WTC11 (cell line): ENCODE results near the gene ZBTB20. TPM values are rescaled to one million over a fixed set of nuclear protein-coding genes. Genes with fewer than 3 reads are reported as not detected.

Experiments used
- ATAC-seq: fragments of 200-7000 bp; cut with Tn5 transposase; 2 replicates; pipeline ENCODE4 v1.10.0; 2021; ENCODE audit warnings: mild to moderate bottlenecking, moderate library complexity
- CTCF ChIA-PET: fragments of 300-600 bp; sonication (Branson Sonifier 250); formaldehyde crosslinking; loops from one replicate; lab custom pipeline; 2021; ENCODE audit warnings: antibody characterized with exemption; lab: Charles Lee
- POLR2A ChIA-PET: fragments of 350-600 bp; sonication (Branson Sonifier 250); formaldehyde crosslinking; loops from one replicate; lab custom pipeline; 2021; ENCODE audit warnings: antibody characterized with exemption; lab: Charles Lee
- DNase-seq: peaks from one replicate; pipeline ENCODE4 v3.0.0; 2021; ENCODE audit warnings: low spot score
- H3K27ac Mint-ChIP-seq: 2 replicates; pipeline ENCODE4 v1.8.0; 2021; ENCODE audit warnings: mixed read lengths
- H3K27me3 Mint-ChIP-seq: 2 replicates; pipeline ENCODE4 v1.8.0; 2021; ENCODE audit warnings: low read depth, mild to moderate bottlenecking, moderate library complexity, mixed read lengths
- H3K36me3 Mint-ChIP-seq: 2 replicates; pipeline ENCODE4 v1.8.0; 2021; ENCODE audit warnings: mixed read lengths
- H3K4me1 Mint-ChIP-seq: 2 replicates; pipeline ENCODE4 v1.8.0; 2022; ENCODE audit warnings: mixed read lengths
- H3K4me3 Mint-ChIP-seq: 2 replicates; pipeline ENCODE4 v1.8.0; 2021; ENCODE audit warnings: mild to moderate bottlenecking, moderate library complexity, mixed read lengths
- H3K9me3 Mint-ChIP-seq: 2 replicates; pipeline ENCODE4 v1.8.0; 2021; ENCODE audit warnings: mixed read lengths
- ATF1 ChIP-seq: sonication (generic); formaldehyde crosslinking; IDR thresholded peaks from 2 replicates; pipeline ENCODE4 v1.8.1; 2023; ENCODE audit warnings: mild to moderate bottlenecking, moderate library complexity, missing genetic modification reagents
- CREB1 ChIP-seq: sonication (generic); formaldehyde crosslinking; IDR thresholded peaks from 2 replicates; pipeline ENCODE4 v1.8.0; 2023; ENCODE audit warnings: mild to moderate bottlenecking, missing genetic modification reagents
- ELF4 ChIP-seq: sonication (generic); formaldehyde crosslinking; IDR thresholded peaks from 2 replicates; pipeline ENCODE4 v1.8.1; 2022; ENCODE audit warnings: low read depth, mild to moderate bottlenecking, moderate library complexity, missing genetic modification reagents
- GABPB1 ChIP-seq: sonication (generic); formaldehyde crosslinking; IDR thresholded peaks from 2 replicates; pipeline ENCODE4 v1.8.1; 2023; ENCODE audit warnings: mild to moderate bottlenecking, missing genetic modification reagents
- GTF2I ChIP-seq: fragments of 250-450 bp; sonication (Bioruptor Pico); conservative IDR thresholded peaks from 2 replicates; pipeline ENCODE4 v1.4.0; 2021; ENCODE audit warnings: mild to moderate bottlenecking
- JUN ChIP-seq: sonication (generic); formaldehyde crosslinking; IDR thresholded peaks from 2 replicates; pipeline ENCODE4 v1.8.0; 2023; ENCODE audit warnings: mild to moderate bottlenecking, missing genetic modification reagents
- MXD4 ChIP-seq: fragments of 250-450 bp; sonication (Bioruptor Pico); IDR thresholded peaks from 2 replicates; pipeline ENCODE4 v1.8.0; 2021; ENCODE audit warnings: mild to moderate bottlenecking, moderate library complexity, borderline replicate concordance
- MYBL2 ChIP-seq: sonication (generic); formaldehyde crosslinking; IDR thresholded peaks from 2 replicates; pipeline ENCODE4 v1.8.1; 2023; ENCODE audit warnings: mild to moderate bottlenecking, moderate library complexity, missing genetic modification reagents
- NR1H2 ChIP-seq: sonication (generic); formaldehyde crosslinking; IDR thresholded peaks from 2 replicates; pipeline ENCODE4 v1.9.0; 2021; ENCODE audit warnings: mild to moderate bottlenecking, moderate library complexity, missing genetic modification reagents
- ZNF121 ChIP-seq: sonication (generic); formaldehyde crosslinking; IDR thresholded peaks from 2 replicates; pipeline ENCODE4 v1.8.0; 2023; ENCODE audit warnings: missing genetic modification reagents
- ZNF396 ChIP-seq: fragments of 250-450 bp; sonication (Bioruptor Pico); IDR thresholded peaks from 2 replicates; pipeline ENCODE4 v1.8.0; 2021; ENCODE audit warnings: mild to moderate bottlenecking, moderate library complexity, borderline replicate concordance
- total RNA-seq: library from RNA; stranded (reverse); gene quantifications from 3 replicates; pipeline ENCODE4 v1.2.3, GENCODE V29; 2021
- TF ChIP-seq, protein P1 (sequence below): sonication (generic); formaldehyde crosslinking; IDR thresholded peaks from 2 replicates; pipeline ENCODE4 v1.8.1; 2023; ENCODE audit warnings: mild to moderate bottlenecking, moderate library complexity, missing genetic modification reagents
- TF ChIP-seq, protein P2 (sequence below): sonication (generic); formaldehyde crosslinking; IDR thresholded peaks from 2 replicates; pipeline ENCODE4 v1.8.1; 2023; ENCODE audit warnings: mild to moderate bottlenecking, missing genetic modification reagents, moderate library complexity
- TF ChIP-seq, protein P3 (sequence below): sonication (generic); formaldehyde crosslinking; IDR thresholded peaks from 2 replicates; pipeline ENCODE4 v1.8.1; 2023; ENCODE audit warnings: mild to moderate bottlenecking, missing genetic modification reagents, borderline replicate concordance
- TF ChIP-seq, protein P4 (sequence below): sonication (generic); formaldehyde crosslinking; IDR thresholded peaks from 2 replicates; pipeline ENCODE4 v1.8.1; 2022; ENCODE audit warnings: mild to moderate bottlenecking, missing genetic modification reagents, moderate library complexity, borderline replicate concordance
- TF ChIP-seq, protein P5 (sequence below): fragments of 250-450 bp; sonication (Bioruptor Pico); IDR thresholded peaks from 2 replicates; pipeline ENCODE4 v1.9.0; 2021; ENCODE audit warnings: moderate library complexity, mild to moderate bottlenecking, inconsistent platforms, borderline replicate concordance
- TF ChIP-seq, protein P6 (sequence below): sonication (generic); formaldehyde crosslinking; IDR thresholded peaks from 2 replicates; pipeline ENCODE4 v1.8.0; 2022; ENCODE audit warnings: mild to moderate bottlenecking, missing genetic modification reagents
- TF ChIP-seq, protein P7 (sequence below): sonication (generic); formaldehyde crosslinking; IDR thresholded peaks from 2 replicates; pipeline ENCODE4 v1.8.0; 2022; ENCODE audit warnings: mild to moderate bottlenecking, missing genetic modification reagents

Gene ZBTB20
- total RNA-seq, 1 experiment from 2014 or later = 1.5 TPM

DNA sequence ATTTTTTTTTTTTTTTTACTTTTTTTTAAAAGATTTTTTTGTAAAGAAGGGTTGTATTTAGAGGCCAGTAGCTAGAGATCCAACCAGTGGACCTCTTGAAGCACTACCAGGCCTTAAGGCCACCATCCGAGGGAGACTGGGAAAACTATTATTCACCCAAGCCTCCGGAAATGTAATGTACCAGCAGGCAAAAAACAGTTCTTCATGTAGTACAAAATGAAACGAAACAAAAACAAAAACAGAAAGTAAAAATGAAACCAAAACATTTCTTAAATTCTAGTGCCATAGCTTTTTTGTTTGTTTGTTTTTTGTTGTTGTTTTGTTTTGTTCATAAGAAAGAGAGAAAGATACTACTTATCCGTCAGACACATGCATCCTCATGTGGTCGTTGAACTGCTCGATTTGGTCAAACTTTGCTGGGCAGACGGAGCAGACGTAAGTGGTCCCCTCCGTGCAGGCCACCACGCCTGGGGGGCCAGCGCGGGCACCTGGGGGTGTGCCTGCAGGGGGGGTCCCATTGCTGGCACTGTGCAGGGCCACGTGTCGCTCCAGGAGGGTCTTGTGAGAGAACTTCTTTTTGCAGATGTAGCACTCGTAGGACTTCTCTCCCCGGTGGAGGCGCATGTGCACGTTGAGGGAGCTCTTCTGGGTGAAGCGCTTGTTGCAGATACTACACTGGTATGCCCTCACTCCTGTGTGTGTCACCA, 808.3 kb downstream of the ZBTB20 start:
- ATAC-seq (no peak), DNase-seq (no peak)
- H3K9me3 Mint-ChIP-seq = no peaks in the 10 kb centered on the region
- CTCF ChIA-PET = no interaction called here
- POLR2A ChIA-PET = no interaction called here
- TF ChIP-seq, protein P1, sequence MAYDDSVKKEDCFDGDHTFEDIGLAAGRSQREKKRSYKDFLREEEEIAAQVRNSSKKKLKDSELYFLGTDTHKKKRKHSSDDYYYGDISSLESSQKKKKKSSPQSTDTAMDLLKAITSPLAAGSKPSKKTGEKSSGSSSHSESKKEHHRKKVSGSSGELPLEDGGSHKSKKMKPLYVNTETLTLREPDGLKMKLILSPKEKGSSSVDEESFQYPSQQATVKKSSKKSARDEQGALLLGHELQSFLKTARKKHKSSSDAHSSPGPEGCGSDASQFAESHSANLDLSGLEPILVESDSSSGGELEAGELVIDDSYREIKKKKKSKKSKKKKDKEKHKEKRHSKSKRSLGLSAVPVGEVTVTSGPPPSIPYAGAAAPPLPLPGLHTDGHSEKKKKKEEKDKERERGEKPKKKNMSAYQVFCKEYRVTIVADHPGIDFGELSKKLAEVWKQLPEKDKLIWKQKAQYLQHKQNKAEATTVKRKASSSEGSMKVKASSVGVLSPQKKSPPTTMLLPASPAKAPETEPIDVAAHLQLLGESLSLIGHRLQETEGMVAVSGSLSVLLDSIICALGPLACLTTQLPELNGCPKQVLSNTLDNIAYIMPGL = no peak
- TF ChIP-seq, protein P2, sequence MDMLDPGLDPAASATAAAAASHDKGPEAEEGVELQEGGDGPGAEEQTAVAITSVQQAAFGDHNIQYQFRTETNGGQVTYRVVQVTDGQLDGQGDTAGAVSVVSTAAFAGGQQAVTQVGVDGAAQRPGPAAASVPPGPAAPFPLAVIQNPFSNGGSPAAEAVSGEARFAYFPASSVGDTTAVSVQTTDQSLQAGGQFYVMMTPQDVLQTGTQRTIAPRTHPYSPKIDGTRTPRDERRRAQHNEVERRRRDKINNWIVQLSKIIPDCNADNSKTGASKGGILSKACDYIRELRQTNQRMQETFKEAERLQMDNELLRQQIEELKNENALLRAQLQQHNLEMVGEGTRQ = no peak
- TF ChIP-seq ELF4 (no peak), MYBL2 (CRISPR knock-in tag) (no peak)
- H3K27ac Mint-ChIP-seq = no peak overlapping the region
- no peaks in the 10 kb centered on the region for H3K27me3 Mint-ChIP-seq
- H3K4me1 Mint-ChIP-seq = peaks cover 33% of the 10 kb centered on the region
- H3K36me3 Mint-ChIP-seq = no peaks in the 10 kb centered on the region
- no peak overlapping the region for H3K4me3 Mint-ChIP-seq

DNA sequence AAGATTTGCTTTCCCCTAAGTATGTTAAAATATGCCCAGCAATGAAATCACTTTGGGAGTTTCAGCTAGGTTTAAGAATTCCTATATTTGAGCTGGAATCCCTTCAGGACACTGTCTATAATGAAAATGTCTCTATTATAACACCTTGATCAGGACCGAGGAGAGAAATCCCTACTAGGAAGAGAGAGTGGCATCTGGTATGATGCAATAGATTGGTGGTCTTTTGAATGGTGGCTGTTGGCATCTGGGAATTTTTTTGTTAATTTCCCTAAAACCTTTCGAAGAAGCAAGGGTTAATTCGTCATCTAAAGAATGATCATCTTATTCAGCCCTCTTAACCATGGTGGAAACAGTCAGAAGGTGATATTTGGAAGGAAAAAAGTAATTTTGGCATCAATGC, 810.2 kb downstream of the ZBTB20 start:
- H3K4me3 Mint-ChIP-seq = no peak overlapping the region
- TF ChIP-seq, protein P3, sequence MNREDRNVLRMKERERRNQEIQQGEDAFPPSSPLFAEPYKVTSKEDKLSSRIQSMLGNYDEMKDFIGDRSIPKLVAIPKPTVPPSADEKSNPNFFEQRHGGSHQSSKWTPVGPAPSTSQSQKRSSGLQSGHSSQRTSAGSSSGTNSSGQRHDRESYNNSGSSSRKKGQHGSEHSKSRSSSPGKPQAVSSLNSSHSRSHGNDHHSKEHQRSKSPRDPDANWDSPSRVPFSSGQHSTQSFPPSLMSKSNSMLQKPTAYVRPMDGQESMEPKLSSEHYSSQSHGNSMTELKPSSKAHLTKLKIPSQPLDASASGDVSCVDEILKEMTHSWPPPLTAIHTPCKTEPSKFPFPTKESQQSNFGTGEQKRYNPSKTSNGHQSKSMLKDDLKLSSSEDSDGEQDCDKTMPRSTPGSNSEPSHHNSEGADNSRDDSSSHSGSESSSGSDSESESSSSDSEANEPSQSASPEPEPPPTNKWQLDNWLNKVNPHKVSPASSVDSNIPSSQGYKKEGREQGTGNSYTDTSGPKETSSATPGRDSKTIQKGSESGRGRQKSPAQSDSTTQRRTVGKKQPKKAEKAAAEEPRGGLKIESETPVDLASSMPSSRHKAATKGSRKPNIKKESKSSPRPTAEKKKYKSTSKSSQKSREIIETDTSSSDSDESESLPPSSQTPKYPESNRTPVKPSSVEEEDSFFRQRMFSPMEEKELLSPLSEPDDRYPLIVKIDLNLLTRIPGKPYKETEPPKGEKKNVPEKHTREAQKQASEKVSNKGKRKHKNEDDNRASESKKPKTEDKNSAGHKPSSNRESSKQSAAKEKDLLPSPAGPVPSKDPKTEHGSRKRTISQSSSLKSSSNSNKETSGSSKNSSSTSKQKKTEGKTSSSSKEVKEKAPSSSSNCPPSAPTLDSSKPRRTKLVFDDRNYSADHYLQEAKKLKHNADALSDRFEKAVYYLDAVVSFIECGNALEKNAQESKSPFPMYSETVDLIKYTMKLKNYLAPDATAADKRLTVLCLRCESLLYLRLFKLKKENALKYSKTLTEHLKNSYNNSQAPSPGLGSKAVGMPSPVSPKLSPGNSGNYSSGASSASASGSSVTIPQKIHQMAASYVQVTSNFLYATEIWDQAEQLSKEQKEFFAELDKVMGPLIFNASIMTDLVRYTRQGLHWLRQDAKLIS (CRISPR knock-in tag) = no peak
- TF ChIP-seq MXD4 (CRISPR knock-in tag) = no peak
- TF ChIP-seq, all 79 proteins: peak for 0
- ChIA-PET CTCF (interaction anchor here (0.6 to 2.0 kb wide), 4 partner anchors 21 to 225 kb away, joined by 3 to 4 read pairs (median 4); no protein-coding TSS in a partner anchor), POLR2A (no interaction called here)
- no peak overlapping the region for H3K27ac Mint-ChIP-seq
- peaks cover 8% of the 10 kb centered on the region for H3K36me3 Mint-ChIP-seq
- peaks cover 4% of the 10 kb centered on the region; the same call in 1 of the 2 replicates for H3K9me3 Mint-ChIP-seq
- H3K4me1 Mint-ChIP-seq = peaks cover 48% of the 10 kb centered on the region
- DNase-seq (no peak), ATAC-seq (no peak)
- no peaks in the 10 kb centered on the region for H3K27me3 Mint-ChIP-seq

DNA sequence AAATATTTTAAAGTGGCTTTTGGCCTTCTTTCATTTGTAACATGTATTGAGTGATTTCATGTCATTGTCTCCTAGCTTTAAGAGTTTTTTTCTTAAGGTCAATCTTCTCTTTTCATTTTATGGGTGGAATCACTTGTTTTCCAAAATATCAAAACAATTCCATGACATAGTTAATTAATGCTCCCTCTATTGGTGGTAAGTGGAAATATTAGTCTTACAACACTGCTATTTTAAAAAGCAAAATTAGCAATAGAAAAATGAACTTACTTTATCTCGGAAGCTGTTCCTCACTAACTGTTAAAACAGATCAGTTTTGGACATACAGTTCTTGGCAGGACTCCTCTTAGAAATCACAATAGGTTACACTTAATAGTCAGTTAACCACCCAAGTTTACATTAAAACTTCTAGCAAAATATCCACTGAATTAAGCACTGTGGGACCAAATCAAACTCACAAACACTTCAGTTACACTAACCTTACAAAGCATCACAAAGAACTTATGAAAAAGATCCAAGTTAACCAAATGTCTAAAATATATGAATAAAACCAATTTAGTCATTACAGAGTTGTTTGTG, 810.9 kb downstream of the ZBTB20 start:
- H3K27ac Mint-ChIP-seq = no peak overlapping the region
- H3K9me3 Mint-ChIP-seq = peaks cover 10% of the 10 kb centered on the region; the same call in 1 of the 2 replicates
- no peak for ATAC-seq
- ChIA-PET POLR2A (no interaction called here), CTCF (interaction anchor here (0.6 to 2.0 kb wide), 6 partner anchors 22 to 224 kb away, joined by 3 to 4 read pairs (median 4); no protein-coding TSS in a partner anchor)
- peaks cover 11% of the 10 kb centered on the region for H3K36me3 Mint-ChIP-seq
- H3K4me3 Mint-ChIP-seq = no peak overlapping the region
- peaks cover 3% of the 10 kb centered on the region; the same call in 1 of the 2 replicates for H3K27me3 Mint-ChIP-seq
- peaks cover 48% of the 10 kb centered on the region for H3K4me1 Mint-ChIP-seq
- no peak for DNase-seq
- TF ChIP-seq, protein P4, sequence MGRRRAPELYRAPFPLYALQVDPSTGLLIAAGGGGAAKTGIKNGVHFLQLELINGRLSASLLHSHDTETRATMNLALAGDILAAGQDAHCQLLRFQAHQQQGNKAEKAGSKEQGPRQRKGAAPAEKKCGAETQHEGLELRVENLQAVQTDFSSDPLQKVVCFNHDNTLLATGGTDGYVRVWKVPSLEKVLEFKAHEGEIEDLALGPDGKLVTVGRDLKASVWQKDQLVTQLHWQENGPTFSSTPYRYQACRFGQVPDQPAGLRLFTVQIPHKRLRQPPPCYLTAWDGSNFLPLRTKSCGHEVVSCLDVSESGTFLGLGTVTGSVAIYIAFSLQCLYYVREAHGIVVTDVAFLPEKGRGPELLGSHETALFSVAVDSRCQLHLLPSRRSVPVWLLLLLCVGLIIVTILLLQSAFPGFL (CRISPR knock-in tag) = no peak
- TF ChIP-seq ATF1 (CRISPR knock-in tag) (no peak), GTF2I (CRISPR knock-in tag) (no peak), ZNF396 (CRISPR knock-in tag) (no peak), NR1H2 (no peak), GABPB1 (CRISPR knock-in tag) (no peak), JUN (CRISPR knock-in tag) (no peak), ZNF121 (CRISPR knock-in tag) (no peak), CREB1 (CRISPR knock-in tag) (no peak), ELF4 (no peak)
- TF ChIP-seq, protein P5, sequence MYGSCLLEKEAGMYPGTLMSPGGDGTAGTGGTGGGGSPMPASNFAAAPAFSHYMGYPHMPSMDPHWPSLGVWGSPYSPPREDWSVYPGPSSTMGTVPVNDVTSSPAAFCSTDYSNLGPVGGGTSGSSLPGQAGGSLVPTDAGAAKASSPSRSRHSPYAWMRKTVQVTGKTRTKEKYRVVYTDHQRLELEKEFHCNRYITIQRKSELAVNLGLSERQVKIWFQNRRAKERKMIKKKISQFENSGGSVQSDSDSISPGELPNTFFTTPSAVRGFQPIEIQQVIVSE (CRISPR knock-in tag) = no peak
- TF ChIP-seq, protein P6, sequence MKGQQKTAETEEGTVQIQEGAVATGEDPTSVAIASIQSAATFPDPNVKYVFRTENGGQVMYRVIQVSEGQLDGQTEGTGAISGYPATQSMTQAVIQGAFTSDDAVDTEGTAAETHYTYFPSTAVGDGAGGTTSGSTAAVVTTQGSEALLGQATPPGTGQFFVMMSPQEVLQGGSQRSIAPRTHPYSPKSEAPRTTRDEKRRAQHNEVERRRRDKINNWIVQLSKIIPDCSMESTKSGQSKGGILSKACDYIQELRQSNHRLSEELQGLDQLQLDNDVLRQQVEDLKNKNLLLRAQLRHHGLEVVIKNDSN = no peak
- TF ChIP-seq, protein P7, sequence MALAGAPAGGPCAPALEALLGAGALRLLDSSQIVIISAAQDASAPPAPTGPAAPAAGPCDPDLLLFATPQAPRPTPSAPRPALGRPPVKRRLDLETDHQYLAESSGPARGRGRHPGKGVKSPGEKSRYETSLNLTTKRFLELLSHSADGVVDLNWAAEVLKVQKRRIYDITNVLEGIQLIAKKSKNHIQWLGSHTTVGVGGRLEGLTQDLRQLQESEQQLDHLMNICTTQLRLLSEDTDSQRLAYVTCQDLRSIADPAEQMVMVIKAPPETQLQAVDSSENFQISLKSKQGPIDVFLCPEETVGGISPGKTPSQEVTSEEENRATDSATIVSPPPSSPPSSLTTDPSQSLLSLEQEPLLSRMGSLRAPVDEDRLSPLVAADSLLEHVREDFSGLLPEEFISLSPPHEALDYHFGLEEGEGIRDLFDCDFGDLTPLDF (CRISPR knock-in tag) = no peak
